ENCODE results near the gene ZNF319. TPM values are rescaled to one million over a fixed set of nuclear protein-coding genes. Genes with fewer than 3 reads are reported as not detected.

ZNF319 gene
- total RNA-seq, 2 experiments from 2014 or later = 14.6 to 16.8 TPM

Other genes with a start within 250 kb of the ZNF319 start
- gene KIFC3, start 198.2 kb downstream of the ZNF319 start, total RNA-seq = under 1 TPM in 1 of 2 experiments, not detected in 1; 0.47 TPM
- not detected for gene CNGB1, start 29.5 kb downstream of the ZNF319 start, total RNA-seq
- gene USB1, start 735 bp upstream of the ZNF319 start, total RNA-seq = 10 to 100 TPM; 62.2 to 68.0 TPM
- gene MMP15, start 25.1 kb upstream of the ZNF319 start, total RNA-seq = 1 to 10 TPM in 1 of 2 experiments, under 1 TPM in 1; 0.75 to 1.1 TPM
- 10 to 100 TPM; 35.1 to 40.2 TPM for gene CFAP20, start 128.7 kb upstream of the ZNF319 start, total RNA-seq
- gene CSNK2A2, start 197.4 kb upstream of the ZNF319 start, total RNA-seq = 10 to 100 TPM; 57.8 to 72.5 TPM